Small intestine (tissue), 7 donors: Measurements from ENCODE around the gene PAN2. TPM values are rescaled to one million over a fixed set of nuclear protein-coding genes. Genes with fewer than 3 reads are reported as not detected.
"Not testable (repeated sequence)": the region's sequence is repeated elsewhere in the genome, so short reads cannot be mapped to it uniquely, and the experiment has no call there.

ENCODE experiments used
- DNase-seq, 2 donors: peaks; one replicate each; pipeline versions ENCODE4 v3.0.0 to v3.0.0-alpha.2; 2013
- FAIRE-seq: peaks from 2 replicates; lab custom pipeline; 2012; peaks lifted over from hg19 to GRCh38; lab: Jason Lieb, UNC
- H3K27ac ChIP-seq, 3 donors: one replicate each; pipeline ENCODE4 v1.5.1; 2013; ENCODE audit warnings: low read length in 2 of 3, mild to moderate bottlenecking in 2 of 3, control low read depth in 1 of 3, inconsistent platforms in 1 of 3, low read depth in 1 of 3, moderate library complexity in 1 of 3
- H3K27me3 ChIP-seq, 3 donors: one replicate each; pipeline ENCODE4 v1.6.1; 2013; ENCODE audit warnings: low read length in 3 of 3, inconsistent platforms in 1 of 3; ENCODE audit not compliant: control insufficient read depth in 3 of 3, insufficient read depth in 3 of 3
- H3K36me3 ChIP-seq, 3 donors: one replicate each; pipeline ENCODE4 v1.6.1; 2013; ENCODE audit warnings: low read length in 3 of 3, inconsistent platforms in 1 of 3, low read depth in 1 of 3, mild to moderate bottlenecking in 1 of 3, moderate library complexity in 1 of 3; ENCODE audit not compliant: control insufficient read depth in 3 of 3, insufficient read depth in 2 of 3
- H3K4me1 ChIP-seq, 3 donors: one replicate each; pipeline ENCODE4 v1.6.1; 2013; ENCODE audit warnings: low read length in 2 of 3, inconsistent platforms in 1 of 3, low read depth in 1 of 3, mild to moderate bottlenecking in 1 of 3, moderate library complexity in 1 of 3; ENCODE audit not compliant: control insufficient read depth in 3 of 3, insufficient read depth in 2 of 3
- H3K4me3 ChIP-seq, 3 donors: one replicate each; pipeline ENCODE4 v1.5.1; 2013; ENCODE audit warnings: low read length in 3 of 3, control low read depth in 1 of 3, inconsistent platforms in 1 of 3, low read depth in 1 of 3, mild to moderate bottlenecking in 1 of 3, moderate library complexity in 1 of 3
- H3K9me3 ChIP-seq, 2 donors: one replicate each; pipeline ENCODE4 v1.6.1; 2013; ENCODE audit warnings: low read depth in 1 of 2, low read length in 1 of 2; ENCODE audit not compliant: control insufficient read depth in 2 of 2, insufficient read depth in 1 of 2
- whole genome bisulfite sequencing, 3 donors: extraction: QIAGEN DNeasy Blood & Tissue Kit; methylation state at CpG; one replicate each; pipeline ENCODE4 v1.1.7; 2013; 5-methylcytosine and 5-hydroxymethylcytosine counted together
- polyA plus RNA-seq, 4 donors: library from polyadenylated mRNA; stranded (reverse) in 3 of 4; unstranded in 1 of 4; fragments of 200-250 nt in 3 of 4; fragments of 120-200 nt in 1 of 4; gene quantifications; one replicate each; pipeline versions ENCODE4 v1.2.1 to v1.2.3, GENCODE V29; 2013
- donor health status: healthy with polysubstance abuse.
- donor health status: control.
- donor health status: control.
- donor health status: Bipolar disorder and iron deficiency.
- donor health status: healthy.

PAN2 gene
- polyA plus RNA-seq, 4 donors, result 20.8 to 84.2 (median 31.1) TPM

DNA sequence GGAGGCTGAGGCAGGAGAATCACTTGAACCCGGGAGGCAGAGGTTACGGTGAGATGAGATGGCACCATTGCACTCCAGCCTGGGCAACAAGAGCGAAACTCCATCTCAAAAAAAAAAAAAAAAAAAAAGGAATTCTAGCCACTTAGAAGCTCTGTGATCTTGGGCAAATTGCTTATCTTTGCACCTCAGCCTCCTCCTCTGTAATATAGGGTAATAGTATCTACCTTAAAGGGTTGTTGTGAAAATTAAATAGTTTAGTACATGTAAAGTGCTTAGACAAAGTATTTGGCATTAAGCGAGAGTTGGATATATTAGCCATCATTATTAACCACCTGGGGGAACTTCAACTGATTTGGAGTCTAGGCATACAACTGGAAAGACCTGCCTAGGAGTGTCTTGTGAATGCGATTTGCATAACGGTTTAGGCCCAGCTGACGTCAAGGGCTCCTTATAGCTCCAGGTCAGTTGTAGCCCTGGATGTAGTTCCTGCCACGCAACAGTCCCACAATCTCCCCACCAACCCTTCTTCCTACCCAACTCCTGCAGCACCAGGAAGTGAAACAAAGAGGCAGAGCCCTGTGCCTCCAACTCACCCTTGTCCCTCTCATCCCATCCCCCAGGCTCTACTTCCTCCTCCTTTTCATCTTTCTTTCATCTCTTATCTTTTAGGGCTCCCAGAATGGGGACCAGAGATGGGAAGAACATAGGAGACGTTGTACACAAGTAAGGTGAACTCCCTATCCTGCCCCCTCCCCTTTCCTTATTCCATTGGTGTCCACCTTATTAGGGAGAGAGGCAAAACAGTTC lies 2.8 kb upstream of the PAN2 start:
- Histone ChIP-seq H3K27ac (no peak overlapping the region), H3K4me3 (no peak overlapping the region), H3K36me3 (peaks cover 0 to 9% (median 0%) of the 10 kb centered on the region in 3 donors), H3K4me1 (peaks cover 0 to 18% (median 2%) of the 10 kb centered on the region in 3 donors), H3K27me3 (no peaks in the 10 kb centered on the region), H3K9me3 (no peaks in the 10 kb centered on the region)
- DNase-seq (no peak), FAIRE-seq (no peak)
- 68 to 73% (median 70%) methylated on average over 8 to 9 of the region's 9 CpGs for WGBS, 3 donors

DNA sequence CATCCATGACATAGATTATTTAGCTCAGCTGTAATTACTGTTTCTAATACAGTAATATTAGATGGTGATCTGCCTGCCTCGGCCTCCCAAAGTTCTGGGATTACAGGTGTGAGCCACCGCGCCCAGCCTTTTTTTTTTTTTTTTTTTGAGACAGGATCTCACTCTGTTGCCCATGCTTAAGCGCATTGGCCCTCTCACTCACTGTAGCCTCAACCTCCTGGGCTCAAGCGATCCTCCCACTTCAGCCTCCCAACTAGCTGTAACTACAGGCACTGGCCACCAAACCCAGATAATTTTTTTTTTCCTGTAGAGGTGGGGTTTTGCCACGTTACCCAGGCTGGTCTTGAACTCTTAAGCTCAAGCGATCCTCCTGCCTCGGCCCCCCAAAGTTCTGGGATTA lies 1.7 kb upstream of the PAN2 start:
- WGBS, 3 donors, result 97 to 98% (median 97%) methylated on average over 7 to 8 of the region's 8 CpGs
- H3K36me3 ChIP-seq, H3K4me3 ChIP-seq, H3K9me3 ChIP-seq, DNase-seq, FAIRE-seq, H3K27ac ChIP-seq, H3K27me3 ChIP-seq: not testable (repeated sequence)
- H3K4me1 ChIP-seq, result peaks cover 0 to 13% (median 2%) of the 10 kb centered on the region in 3 donors

GRCh38 chr12:56334490-56334793 lies 642 bp upstream of the PAN2 start:
- FAIRE-seq (no peak), DNase-seq (peak in 1 of 2 donors; percentile 7)
- Histone ChIP-seq H3K36me3 (peaks cover 0 to 7% (median 0%) of the 10 kb centered on the region in 3 donors), H3K27ac (peak overlapping the region; percentile 46 to 93 (median 85)), H3K27me3 (no peaks in the 10 kb centered on the region), H3K9me3 (no peaks in the 10 kb centered on the region), H3K4me1 (peaks cover 0 to 13% (median 2%) of the 10 kb centered on the region in 3 donors), H3K4me3 (peak overlapping the region; percentile 57 to 60 (median 60))
- WGBS, 3 donors, result 2 to 6% (median 4%) methylated on average over 6 of the region's 6 CpGs

GRCh38 chr12:56333197-56333678 lies 562 bp downstream of the PAN2 start:
- no peaks in the 10 kb centered on the region for H3K27me3 ChIP-seq
- peak overlapping the region; percentile 80 to 93 (median 85) for H3K27ac ChIP-seq
- peak overlapping the region; percentile 57 to 60 (median 60) for H3K4me3 ChIP-seq
- FAIRE-seq, result no peak
- peaks cover 0 to 13% (median 2%) of the 10 kb centered on the region in 3 donors for H3K4me1 ChIP-seq
- H3K9me3 ChIP-seq, result no peaks in the 10 kb centered on the region
- peaks cover 0 to 6% (median 0%) of the 10 kb centered on the region in 3 donors for H3K36me3 ChIP-seq
- DNase-seq, result no peak
- 7 to 21% (median 9%) methylated on average over 7 to 8 of the region's 8 CpGs for WGBS, 3 donors

- FAIRE-seq, result no peak
Measured at GRCh38 chr12:56332512-56333196, 1.1 kb downstream of the PAN2 start.

DNA sequence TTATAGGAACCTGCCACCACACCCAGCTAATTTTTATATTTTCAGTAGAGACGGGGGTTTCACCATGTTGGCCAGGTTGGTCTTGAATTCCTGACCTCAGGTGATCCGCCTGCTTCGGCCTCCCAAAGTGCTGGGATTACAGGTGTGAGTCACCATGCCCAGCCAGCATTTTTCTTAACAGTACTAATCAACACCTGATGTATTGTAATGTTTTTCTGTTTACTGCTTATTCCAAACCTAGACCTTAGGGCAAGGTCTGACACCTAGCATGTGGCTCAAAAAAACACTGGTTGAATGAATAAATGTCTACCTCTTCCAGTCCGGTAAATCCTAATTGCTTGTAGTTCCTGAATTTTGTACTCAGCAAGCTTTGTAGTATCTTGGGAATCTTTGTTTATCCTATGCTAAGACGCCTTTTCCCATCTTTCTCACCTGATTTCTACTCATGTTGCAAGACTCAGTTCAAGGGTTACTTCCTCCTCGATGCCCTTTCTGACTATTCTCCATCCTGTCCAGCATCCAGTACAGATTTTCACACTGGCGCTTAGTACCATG lies 2.8 kb downstream of the PAN2 start:
- H3K4me1 ChIP-seq, result peaks cover 0 to 13% (median 2%) of the 10 kb centered on the region in 3 donors
- peaks cover 4 to 27% (median 6%) of the 10 kb centered on the region in 3 donors for H3K36me3 ChIP-seq
- no peaks in the 10 kb centered on the region for H3K27me3 ChIP-seq
- no peaks in the 10 kb centered on the region for H3K9me3 ChIP-seq
- H3K4me3 ChIP-seq, result no peak overlapping the region
- FAIRE-seq (no peak), DNase-seq (peak; percentile 35 to 56)
- 81 to 89% (median 81%) methylated on average over 7 of the region's 7 CpGs for WGBS, 3 donors
- H3K27ac ChIP-seq, result peak overlapping the region in 1 of 3 donors; percentile 34

More at GRCh38 chr12:56332512-56333196, 1.1 kb downstream of the PAN2 start:
- H3K36me3 ChIP-seq, result peaks cover under 1 to 12% (median 1%) of the 10 kb centered on the region in 3 donors
- peaks cover 0 to 13% (median 2%) of the 10 kb centered on the region in 3 donors for H3K4me1 ChIP-seq
- 85 to 95% (median 93%) methylated on average over 11 of the region's 11 CpGs for WGBS, 3 donors
- H3K27me3 ChIP-seq, result no peaks in the 10 kb centered on the region
- peak overlapping the region; percentile 80 to 93 (median 85) for H3K27ac ChIP-seq
- no peak for DNase-seq
- H3K9me3 ChIP-seq, result no peaks in the 10 kb centered on the region
- peak overlapping the region in 2 of 3 donors; percentile 60 for H3K4me3 ChIP-seq

- H3K4me1 ChIP-seq, result no peaks in the 10 kb centered on the region
- no peaks in the 10 kb centered on the region for H3K27me3 ChIP-seq
- H3K27ac ChIP-seq, result no peak overlapping the region
- H3K36me3 ChIP-seq, result peaks cover 14 to 54% (median 21%) of the 10 kb centered on the region in 3 donors
- no peak overlapping the region for H3K4me3 ChIP-seq
- 84 to 88% (median 88%) methylated on average over 6 of the region's 6 CpGs for WGBS, 3 donors
- FAIRE-seq, result no peak
- H3K9me3 ChIP-seq, result no peaks in the 10 kb centered on the region
- DNase-seq, result no peak
Measured at GRCh38 chr12:56326533-56326932, 7.3 kb downstream of the PAN2 start.

DNA sequence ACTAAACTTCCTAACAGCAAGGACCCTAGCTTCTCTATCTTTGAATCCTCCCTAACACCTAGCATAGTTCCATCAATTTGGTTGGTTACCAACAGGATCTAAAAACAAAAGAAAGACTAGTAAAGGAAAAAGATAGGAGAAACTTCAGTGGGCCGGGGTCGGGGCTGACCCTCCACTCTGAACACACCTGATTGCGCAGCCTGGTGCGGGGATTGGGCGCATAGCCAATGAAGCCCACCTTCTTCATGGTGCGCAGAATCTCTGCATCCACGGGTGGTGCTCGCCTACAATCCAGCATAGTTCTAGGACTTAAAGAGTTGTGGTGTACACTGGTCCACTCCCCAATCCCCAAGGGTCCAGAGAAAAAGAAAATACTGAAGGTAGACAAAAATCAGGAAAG lies 7.7 kb downstream of the PAN2 start:
- no peak for FAIRE-seq
- H3K4me1 ChIP-seq, result no peaks in the 10 kb centered on the region

More for the DNA sequence above, 7.7 kb downstream of the PAN2 start:
- H3K27ac ChIP-seq, result no peak overlapping the region
- H3K4me3 ChIP-seq, result no peak overlapping the region
- H3K36me3 ChIP-seq, result peaks cover 14 to 57% (median 21%) of the 10 kb centered on the region in 3 donors
- no peaks in the 10 kb centered on the region for H3K27me3 ChIP-seq
- WGBS, 3 donors, result 95 to 97% (median 97%) methylated on average over 8 of the region's 8 CpGs
- DNase-seq, result no peak
- no peaks in the 10 kb centered on the region for H3K9me3 ChIP-seq
